NB4 (cell line): Measurements from ENCODE around the gene STRN4.

Experiments used
- CTCF ChIP-seq: IDR thresholded peaks from one replicate; pipeline ENCODE4 v1.5.1; 2012; ENCODE audit warnings: low read depth, low read length
- POLR2A ChIP-seq: IDR thresholded peaks from 2 replicates; pipeline ENCODE4 v1.6.1; 2011; ENCODE audit warnings: mild to moderate bottlenecking; ENCODE audit not compliant: insufficient read length; ENCODE audit errors: extremely low read depth

GRCh38 chr19:46713781-46714443 is 32.3 kb downstream of the STRN4 start:
- TF ChIP-seq CTCF (no peak), POLR2A (no peak)
